ENCODE data around the gene FGD4.

Gene FGD4

DNA sequence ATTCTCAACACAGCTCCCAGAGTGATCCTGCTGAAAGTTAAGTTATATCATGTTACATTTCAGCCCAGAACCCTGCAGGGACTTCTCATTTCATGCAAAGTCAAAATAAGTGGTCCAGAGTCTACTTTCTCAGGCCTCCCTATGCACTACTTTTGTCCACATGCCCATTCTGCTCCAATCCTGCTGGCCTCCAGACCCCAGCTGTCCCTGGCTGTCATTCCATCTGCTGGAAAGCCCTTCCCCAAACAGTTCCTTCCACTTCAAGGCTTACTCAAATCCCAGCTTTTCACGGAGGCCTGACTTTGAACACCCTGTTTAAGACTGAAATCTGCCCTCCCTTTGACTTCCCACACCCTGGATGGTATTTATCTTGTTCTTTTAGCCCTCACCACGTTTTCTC lies 169.9 kb downstream of the FGD4 start:
- DNase-seq, result no peak

- DNase-seq, result no peak
These were observed 175.2 kb downstream of the FGD4 start for GRCh38 chr12:32574585-32574984.

DNA sequence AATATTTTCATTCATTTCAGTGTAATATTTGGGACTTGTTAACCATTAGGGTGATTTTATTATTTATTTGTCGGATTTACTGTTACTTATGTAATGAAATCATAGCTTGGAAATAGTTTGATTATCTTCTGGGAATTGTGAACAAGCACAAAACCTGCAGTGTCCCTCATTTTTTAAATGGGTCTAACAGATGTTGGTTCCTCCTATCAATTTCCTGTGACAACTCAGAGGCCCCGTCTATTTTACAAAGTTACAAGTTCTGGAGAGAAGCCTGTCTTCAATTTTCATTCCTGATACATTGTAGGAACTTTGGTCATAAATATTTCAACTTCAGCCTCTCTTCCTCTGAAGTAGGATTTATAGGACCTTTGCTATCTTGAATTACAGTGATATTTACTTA lies 178.0 kb downstream of the FGD4 start:
- DNase-seq, result no peak

DNA sequence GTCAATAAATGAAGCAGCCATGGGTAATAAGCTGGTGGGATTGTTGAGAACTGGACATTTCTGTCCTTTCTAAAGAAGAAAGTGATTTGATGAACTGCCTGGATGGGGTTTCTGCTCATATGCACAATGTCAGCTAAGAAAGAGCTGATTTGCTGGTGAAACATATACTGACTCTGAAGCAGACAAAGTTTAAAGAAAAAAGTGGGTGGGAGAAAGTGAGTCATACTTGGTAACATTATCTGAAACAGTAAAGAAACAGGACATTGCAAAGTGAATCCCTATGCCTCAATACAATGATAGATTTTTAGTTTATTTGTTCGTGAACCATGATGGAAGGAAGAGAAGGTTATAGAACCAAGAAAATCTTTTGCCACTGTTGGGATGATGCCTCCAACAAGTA lies 184.2 kb downstream of the FGD4 start:
- DNase-seq, result no peak

DNA sequence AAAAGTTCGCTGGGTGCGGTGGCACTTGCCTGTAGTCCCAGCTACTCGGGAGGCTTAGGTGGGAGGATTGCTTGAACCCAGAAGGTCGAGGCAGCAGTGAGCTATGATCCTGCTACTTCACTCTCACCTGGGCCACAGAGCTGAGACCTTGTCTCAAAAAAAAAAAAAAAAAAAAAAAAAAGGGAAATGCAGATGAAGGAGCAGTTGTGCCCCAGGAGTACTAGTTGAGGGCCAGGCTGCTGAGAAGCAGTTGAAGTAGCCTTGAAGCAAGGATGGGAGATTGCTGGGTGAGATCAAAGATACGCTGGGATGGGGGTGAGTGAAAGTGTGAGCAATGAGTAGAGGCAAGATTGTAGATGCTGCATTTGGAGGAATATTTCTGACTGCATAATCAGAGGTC lies 186.3 kb downstream of the FGD4 start:
- DNase-seq, result no peak

DNA sequence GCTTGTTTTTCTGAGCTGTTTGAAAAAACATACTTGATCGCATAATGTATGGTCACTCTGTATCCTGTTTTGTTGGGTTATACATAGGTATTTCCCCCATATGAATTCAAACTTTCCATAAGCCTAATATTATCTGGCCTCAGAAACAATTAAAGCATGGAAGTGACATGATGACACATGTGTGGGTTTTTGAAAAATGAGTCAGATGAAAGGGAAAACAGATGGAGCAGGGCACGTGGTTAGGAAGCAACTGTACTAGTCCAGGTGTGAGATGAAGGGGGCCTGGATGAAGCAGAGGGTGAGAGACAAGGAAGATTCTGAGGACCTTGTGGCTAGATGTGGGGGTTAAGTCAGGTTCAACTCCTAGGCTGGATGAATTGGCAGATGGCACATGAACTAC lies 187.0 kb downstream of the FGD4 start:
- DNase-seq, result no peak

GRCh38 chr12:32587581-32588495 lies 188.5 kb downstream of the FGD4 start:
- no peak for DNase-seq

GRCh38 chr12:32588604-32589003 lies 189.2 kb downstream of the FGD4 start:
- no peak for DNase-seq

GRCh38 chr12:32589165-32589865 lies 190.0 kb downstream of the FGD4 start:
- DNase-seq, result no peak

DNA sequence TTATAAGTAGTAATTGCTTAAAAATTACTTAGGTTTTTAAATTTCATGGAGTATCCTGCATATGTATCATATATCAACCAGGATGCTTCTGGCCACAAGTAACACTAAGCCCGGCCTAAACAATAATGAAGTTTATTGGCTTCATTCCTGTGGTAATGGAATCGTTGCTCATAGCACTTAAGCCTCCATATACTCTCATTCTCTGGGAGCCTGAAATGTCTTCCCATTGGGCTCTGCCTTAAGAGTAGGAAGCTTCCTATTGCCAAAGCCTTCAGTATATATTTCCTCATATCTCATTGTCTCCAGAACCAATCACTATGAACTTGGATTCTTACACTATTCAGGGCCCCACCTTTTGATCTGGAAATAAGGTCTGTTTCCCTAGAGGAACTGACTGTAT lies 195.9 kb downstream of the FGD4 start:
- DNase-seq, result no peak

GRCh38 chr12:32596030-32596429 lies 196.7 kb downstream of the FGD4 start:
- no peak for DNase-seq

- no peak for DNase-seq
These were observed 199.3 kb downstream of the FGD4 start for GRCh38 chr12:32598688-32599087.

DNA sequence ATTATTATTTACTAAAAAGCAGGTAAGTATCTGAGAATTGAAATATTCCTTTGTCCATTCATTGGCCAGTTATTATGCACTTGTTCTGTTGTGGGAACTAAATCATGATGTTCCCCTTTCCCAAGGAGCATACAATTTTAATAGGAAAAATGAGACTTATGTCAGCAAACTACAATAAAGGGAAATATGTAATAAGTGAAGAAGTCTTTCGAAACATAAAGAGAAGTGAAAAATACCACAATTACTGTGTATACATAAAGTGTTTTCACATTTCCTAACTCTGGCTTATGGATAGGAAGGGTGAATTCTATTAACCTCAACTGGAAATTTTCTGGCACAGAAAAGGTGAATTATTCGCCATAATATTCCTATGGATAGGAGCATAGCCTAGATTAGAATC lies 201.3 kb downstream of the FGD4 start:
- DNase-seq, result no peak

GRCh38 chr12:32603071-32603470 lies 203.7 kb downstream of the FGD4 start:
- DNase-seq, result no peak

DNA sequence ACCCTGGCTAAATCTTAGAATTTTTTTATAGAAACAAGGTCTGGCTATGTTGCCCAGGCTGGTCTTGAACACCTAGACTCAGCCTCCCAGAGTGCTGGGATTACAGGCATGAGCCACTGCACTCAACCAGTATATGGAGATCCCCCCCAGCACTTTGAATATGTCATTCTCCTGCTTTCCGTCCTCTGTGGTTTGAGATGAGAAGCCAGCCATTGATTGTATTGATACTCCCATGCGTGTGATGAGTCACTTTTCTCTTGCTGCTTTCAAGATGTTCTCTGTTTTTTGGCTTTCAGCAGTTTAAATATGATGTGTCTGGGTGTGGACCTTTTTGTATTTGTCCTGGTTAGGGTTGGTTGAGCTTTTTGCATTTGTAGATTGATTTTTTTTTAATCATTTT lies 204.5 kb downstream of the FGD4 start:
- no peak for DNase-seq

- DNase-seq, result no peak
These were observed 205.2 kb downstream of the FGD4 start for GRCh38 chr12:32604565-32604964.

GRCh38 chr12:32605326-32606095 lies 206.2 kb downstream of the FGD4 start:
- no peak for DNase-seq

DNA sequence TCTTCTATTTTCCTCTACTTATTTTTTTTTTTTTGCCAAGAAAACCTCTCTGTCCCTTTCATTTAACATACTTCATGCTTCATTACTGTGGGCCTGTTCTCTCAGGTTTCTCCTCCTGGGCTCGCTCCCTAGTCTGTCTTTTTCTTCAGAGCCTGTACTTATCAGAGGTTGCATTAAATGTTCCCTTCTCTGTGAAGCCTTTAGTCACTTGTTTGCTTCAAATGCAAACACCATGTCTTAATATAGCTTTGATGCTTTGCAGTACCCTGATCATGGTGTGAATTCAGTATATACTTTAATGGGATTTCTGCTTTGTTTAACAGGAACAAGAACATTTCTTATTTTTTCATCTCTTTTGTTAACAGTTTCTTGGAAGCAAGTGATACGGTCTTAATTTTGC lies 207.1 kb downstream of the FGD4 start:
- DNase-seq, result no peak

DNA sequence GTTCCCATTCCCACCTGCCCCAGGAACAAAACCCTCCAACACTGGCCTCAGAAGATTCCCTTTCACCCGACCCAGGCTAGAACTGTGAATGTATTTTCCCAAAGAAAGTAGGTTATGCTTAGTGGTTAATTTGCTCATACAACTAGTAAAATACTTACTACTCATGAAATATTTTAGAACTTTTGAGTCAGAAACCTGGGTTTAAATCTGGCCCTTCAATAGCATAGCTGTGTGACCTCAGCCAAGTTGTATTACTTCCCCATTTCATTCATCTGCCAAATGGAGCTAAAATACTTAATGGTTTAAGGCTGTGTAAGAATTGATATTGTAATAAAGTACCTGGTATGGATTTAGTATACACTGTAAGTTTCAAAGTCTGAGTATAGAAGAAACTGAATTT lies 210.6 kb downstream of the FGD4 start:
- DNase-seq, result no peak

- no peak for DNase-seq
These were observed 212.6 kb downstream of the FGD4 start for GRCh38 chr12:32611986-32612385.

GRCh38 chr12:32612658-32613614 lies 213.6 kb downstream of the FGD4 start:
- no peak for DNase-seq

GRCh38 chr12:32615441-32615840 lies 216.1 kb downstream of the FGD4 start:
- DNase-seq, result no peak
